ENCODE data around the gene NEDD8.
"Not testable (repeated sequence)": the region's sequence is repeated elsewhere in the genome, so short reads cannot be mapped to it uniquely, and the experiment has no call there.

The NEDD8 gene

GRCh38 chr14:24245350-24245749, 13.2 kb upstream of the NEDD8 start:
- DNase-seq: not testable (repeated sequence)

GRCh38 chr14:24243336-24243836, 11.2 kb upstream of the NEDD8 start:
- no peak for DNase-seq

- peak; percentile 91 for DNase-seq
Observed at GRCh38 chr14:24241829-24242443, 9.8 kb upstream of the NEDD8 start.

- DNase-seq: no peak
Observed at GRCh38 chr14:24240110-24240918, 8.1 kb upstream of the NEDD8 start.

DNA sequence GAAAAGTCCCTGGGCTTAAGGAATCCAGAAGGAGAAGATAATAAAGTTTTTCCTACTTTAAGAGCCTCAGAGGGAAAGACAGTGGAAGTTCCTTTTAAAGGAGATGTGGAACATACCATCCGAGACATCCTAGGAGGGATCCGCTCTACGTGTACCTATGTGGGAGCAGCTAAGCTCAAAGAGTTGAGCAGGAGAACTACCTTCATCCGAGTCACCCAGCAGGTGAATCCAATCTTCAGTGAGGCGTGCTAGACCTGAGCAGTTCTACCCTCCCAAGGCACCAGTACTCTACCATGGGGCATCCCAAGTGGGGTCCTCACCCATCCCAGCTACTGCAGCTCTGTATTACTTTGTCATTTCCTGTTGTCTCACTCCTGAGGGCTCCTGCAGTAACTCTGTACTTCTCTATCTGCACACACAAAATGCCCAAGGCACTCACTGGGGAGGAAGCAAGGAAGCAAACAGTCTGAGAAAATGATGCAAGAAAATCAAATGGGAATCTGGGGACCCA, 6.4 kb upstream of the NEDD8 start:
- no peak for DNase-seq

GRCh38 chr14:24238123-24238522, 6.0 kb upstream of the NEDD8 start:
- DNase-seq: no peak

GRCh38 chr14:24237463-24237955, 5.3 kb upstream of the NEDD8 start:
- DNase-seq: no peak

- DNase-seq: no peak
Observed at GRCh38 chr14:24236689-24237462, 4.7 kb upstream of the NEDD8 start.

DNA sequence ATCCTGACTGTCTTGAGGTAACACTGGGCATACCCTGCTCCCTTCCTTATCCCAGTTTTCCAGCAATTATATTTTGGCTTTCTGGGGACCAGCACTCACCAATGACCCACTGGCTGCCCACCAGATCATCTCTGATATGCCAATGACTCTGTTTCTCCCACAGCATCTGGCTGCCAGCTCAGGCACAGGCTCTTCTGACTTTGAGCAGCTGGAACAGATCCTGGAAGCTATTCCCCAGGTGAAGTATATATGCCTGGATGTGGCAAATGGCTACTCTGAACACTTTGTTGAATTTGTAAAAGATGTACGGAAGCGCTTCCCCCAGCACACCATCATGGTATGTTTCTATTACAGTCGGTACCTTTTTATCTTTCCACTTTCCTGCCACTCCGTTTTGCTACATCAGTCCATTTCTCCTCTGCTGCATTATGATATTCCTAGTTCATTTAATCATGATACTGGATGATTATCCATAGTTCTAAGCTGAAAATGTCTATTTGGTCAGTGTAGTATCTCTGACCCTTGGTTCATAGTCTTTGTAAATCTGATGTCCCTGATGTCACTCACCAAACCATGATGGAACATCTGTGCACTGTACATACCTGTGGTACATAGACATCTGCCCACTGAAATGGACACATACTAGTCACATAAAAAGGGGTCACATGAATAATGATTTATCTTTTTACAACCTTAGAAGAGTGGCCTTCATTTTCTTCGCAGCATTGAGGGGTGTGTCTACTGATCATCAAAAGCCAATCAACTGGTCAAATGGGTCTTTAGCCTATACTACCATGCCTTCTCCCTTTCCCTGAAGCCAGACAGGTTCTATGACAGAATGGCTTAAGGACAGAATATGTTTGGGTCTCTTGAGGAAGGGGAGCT, 3.9 kb upstream of the NEDD8 start:
- DNase-seq: no peak

- DNase-seq: no peak
Observed at GRCh38 chr14:24234095-24235005, 2.2 kb upstream of the NEDD8 start.

GRCh38 chr14:24233538-24233866, 1.3 kb upstream of the NEDD8 start:
- no peak for DNase-seq

DNA sequence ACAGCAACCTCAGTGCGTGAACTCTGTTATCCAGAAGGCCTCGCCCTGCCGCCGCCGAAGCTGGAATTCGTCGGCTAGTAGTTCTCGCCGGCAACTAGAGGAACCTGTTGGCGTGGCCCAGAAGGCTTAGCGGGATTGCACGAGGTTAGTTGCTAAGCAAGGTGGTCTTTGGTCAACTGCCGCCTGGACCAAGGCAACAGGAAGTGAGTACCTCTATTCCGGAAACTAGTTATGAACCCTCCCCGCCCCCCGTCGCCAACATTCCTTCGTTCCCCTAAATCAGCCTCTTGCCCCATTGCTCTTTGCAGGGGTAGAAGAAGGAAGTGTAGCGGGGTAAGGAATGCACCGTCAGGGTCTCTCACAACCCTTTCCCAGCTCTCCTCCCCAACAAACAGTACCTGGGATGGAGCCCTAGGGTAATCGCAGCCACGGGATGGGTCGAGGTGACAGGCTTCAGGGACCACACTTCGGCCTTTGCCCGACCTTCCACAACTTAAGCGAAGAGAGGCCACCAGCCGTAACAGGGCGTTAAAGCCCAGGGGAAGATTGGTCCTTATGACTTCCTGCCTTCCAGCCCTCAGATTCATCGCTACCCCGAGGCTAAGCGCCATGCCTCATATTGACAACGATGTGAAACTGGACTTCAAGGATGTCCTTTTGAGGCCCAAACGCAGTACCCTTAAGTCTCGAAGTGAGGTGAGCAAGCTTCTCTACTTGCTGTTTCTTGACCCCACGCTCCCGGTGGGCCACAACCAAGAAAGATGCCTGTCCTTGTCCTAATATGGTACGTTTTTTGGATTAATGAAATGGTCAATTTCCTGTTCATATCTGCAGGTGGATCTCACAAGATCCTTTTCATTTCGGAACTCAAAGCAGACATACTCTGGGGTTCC, 724 bp upstream of the NEDD8 start, which contains the start of gene GMPR2:
GMPR2 (plus strand) TSS at position 285 of the 893 bp plus-strand sequence; CDS start at position 610, 325 bp downstream.
- no peak for DNase-seq

GRCh38 chr14:24231263-24232120, 675 bp downstream of the NEDD8 start:
- no peak for DNase-seq

- DNase-seq: no peak
Observed at GRCh38 chr14:24228902-24229301, 3.3 kb downstream of the NEDD8 start.

DNA sequence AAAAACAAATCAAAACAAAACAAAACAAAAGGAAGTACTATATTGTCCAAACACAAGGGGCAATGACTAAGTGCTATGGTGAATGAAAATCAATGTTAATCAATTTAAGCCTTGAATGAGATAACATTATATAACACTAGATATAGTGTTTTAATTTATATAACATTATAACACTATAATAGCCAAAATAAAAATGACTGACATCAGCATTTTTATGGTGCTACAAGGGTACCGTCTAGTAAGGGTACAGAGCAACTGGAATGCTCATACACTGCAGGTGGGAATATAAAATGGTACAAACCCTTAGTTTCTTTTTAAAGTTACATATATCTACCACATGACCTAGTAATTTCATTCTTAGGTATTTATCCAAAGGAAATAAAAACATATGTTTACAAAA, 5.7 kb downstream of the NEDD8 start:
- no peak for DNase-seq

DNA sequence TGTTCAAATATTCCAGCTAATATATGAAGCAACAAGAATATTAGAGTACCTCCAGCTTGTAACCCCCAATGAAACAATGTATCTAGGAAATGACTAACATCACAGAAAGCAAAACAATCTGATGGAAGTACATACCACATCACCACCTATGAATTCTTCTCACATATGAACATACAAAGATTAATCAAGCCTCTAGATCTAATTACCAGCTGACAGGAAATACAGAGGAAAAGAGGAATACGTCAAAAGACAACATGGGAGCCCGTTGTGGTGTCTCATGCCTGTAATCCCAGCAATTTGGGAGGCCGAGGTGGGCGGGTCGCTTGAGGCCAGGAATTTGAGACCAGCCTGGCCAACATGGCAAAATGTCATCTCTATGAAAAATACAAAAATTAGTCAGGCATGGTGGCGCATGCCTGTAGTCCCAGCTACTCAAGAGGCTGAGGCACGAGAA, 7.5 kb downstream of the NEDD8 start:
- DNase-seq: no peak

DNA sequence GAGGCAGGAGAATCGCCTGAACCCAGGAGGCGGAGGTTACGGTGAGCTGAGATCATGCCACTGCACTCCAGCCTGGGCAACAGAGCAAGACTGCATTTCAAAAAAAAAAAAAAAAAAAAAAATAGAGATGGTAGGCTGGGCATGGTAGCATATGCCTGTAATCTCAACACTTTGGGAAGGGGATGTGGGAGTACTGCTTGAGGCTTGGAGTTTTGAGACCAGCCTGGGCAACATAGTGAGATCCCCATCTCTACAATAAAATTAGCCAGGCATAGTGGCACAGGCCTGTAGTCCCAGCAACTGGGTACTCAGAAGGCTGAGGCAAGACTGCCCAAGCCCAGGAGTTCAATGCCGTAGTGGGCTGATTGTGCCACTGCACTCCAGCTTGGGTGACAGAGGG, 9.2 kb downstream of the NEDD8 start:
- DNase-seq: not testable (repeated sequence)

DNA sequence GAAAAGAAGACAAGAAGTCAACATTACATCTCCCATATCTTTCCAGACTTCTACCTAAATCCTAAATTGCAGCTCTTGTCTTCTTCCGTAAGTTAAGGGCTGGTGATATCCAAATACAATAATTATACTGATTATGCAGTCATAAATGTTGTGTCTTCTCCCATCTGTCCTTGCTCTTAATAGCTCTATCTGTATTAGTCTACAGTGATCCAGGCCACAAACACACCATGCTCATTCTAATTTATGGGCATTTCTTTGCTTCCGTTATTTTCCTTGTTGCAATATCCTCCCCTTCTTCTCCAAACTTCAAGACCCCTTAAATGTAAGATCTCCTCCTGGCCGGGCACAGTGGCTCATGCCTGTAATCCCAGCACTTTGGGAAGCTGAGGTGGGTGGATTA, 12.6 kb downstream of the NEDD8 start:
- DNase-seq: no peak

GRCh38 chr14:24219080-24219479, 13.1 kb downstream of the NEDD8 start:
- no peak for DNase-seq
